Measurements from ENCODE around the gene BTK. TPM values are rescaled to one million over a fixed set of nuclear protein-coding genes. Genes with fewer than 3 reads are reported as not detected.

The BTK gene
- total RNA-seq, 1 experiment from 2014 or later: 0.35 TPM

DNA sequence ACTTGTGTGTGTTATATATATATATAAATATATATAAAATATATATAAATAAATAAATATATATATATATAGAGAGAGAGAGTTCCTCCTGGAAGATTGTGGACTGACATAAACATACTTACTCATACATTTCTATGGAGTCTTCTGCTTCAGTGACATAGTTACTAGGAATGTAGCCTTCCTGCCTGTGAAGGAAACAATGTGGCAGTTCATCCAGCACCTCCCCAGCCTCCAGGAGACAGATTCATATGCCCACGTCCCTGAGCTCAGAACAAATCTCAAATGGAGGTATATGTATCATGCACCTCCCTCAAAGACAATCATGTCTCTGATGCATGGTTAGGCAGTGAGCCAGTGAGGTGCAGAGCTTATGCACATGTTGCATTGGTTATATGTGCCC lies 26.0 kb downstream of the BTK start:
- Histone ChIP-seq H3K79me1 (ENCODE audit: insufficient read depth, low read depth, low read length, poor library complexity, severe bottlenecking) (no peaks in the 10 kb centered on the region), H2AK5ac (ENCODE audit: insufficient read length, low read length) (no peak overlapping the region), H3K14ac (ENCODE audit: insufficient read depth, low read length) (no peak overlapping the region), H3K27me3 (ENCODE audit: insufficient read depth, low read length) (no peaks in the 10 kb centered on the region), H3K79me2 (ENCODE audit: insufficient read depth, low read length) (no peaks in the 10 kb centered on the region), H2BK12ac (ENCODE audit: insufficient read length, low read depth, low read length) (no peak overlapping the region), H2BK5ac (ENCODE audit: insufficient read length, low read length) (no peak overlapping the region), H3K23ac (ENCODE audit: insufficient read length, low read depth, low read length) (no peak overlapping the region), H3K56ac (ENCODE audit: insufficient read length, low read depth, low read length) (no peak overlapping the region), H2BK120ac (ENCODE audit: low read depth, low read length, poor library complexity, severe bottlenecking) (no peak overlapping the region), H4K8ac (replicated peaks; ENCODE audit: insufficient read length, low read depth, low read length) (no peak overlapping the region), H3K4me1 (ENCODE audit: insufficient read depth, low read length) (no peaks in the 10 kb centered on the region; the same call in 1 of the 2 replicates), H3K9ac (ENCODE audit: extremely low read depth, insufficient read length, low read length) (no peak overlapping the region), H2BK20ac (ENCODE audit: low read depth, low read length, poor library complexity, severe bottlenecking) (no peak overlapping the region), H3K9me3 (ENCODE audit: control insufficient read depth, low read depth, low read length) (peaks cover 54% of the 10 kb centered on the region), H2BK15ac (ENCODE audit: low read depth, low read length) (no peak overlapping the region), H3K4ac (ENCODE audit: low read depth, low read length) (no peak overlapping the region), H3K27ac (ENCODE audit: insufficient read length, low read depth, low read length) (no peak overlapping the region), H3K23me2 (ENCODE audit: insufficient read length, low read depth, low read length, poor library complexity, severe bottlenecking) (no peaks in the 10 kb centered on the region), H3K18ac (ENCODE audit: insufficient read length, low read depth, low read length) (no peak overlapping the region), H4K91ac (ENCODE audit: insufficient read length, low read depth, low read length) (no peak overlapping the region), H4K20me1 (ENCODE audit: control insufficient read depth, insufficient read depth, insufficient read length) (no peaks in the 10 kb centered on the region), H3T11ph (ENCODE audit: low read length) (no peak overlapping the region), H2AFZ (ENCODE audit: low read length) (no peak overlapping the region), H4K5ac (ENCODE audit: insufficient read length, low read depth, low read length) (no peak overlapping the region), H3K4me2 (ENCODE audit: insufficient read depth, insufficient read length, low read length) (no peak overlapping the region)
- WGBS (ENCODE audit: extremely low coverage, insufficient read length, low lambda C conversion rate): no CpG with 5 or more reads among the region's 1 CpG
- Mint-ChIP-seq H3K36me3 (ENCODE audit: insufficient read depth in 1 of 3, low read depth in 3 of 3) (peaks cover 0 to 4% (median 0%) of the 10 kb centered on the region in 3 experiments; a peak in 2 of 7 replicates), H3K9me3 (peaks cover 74 to 83% of the 10 kb centered on the region in 2 experiments), H3K27ac (no peak overlapping the region), H3K27me3 (ENCODE audit: low read depth) (peaks cover 5% of the 10 kb centered on the region; the same call in 1 of the 2 replicates), H3K4me3 (no peak overlapping the region), H3K4me1 (no peaks in the 10 kb centered on the region)
- DNase-seq: no peak
- TF ChIP-seq, protein P1, sequence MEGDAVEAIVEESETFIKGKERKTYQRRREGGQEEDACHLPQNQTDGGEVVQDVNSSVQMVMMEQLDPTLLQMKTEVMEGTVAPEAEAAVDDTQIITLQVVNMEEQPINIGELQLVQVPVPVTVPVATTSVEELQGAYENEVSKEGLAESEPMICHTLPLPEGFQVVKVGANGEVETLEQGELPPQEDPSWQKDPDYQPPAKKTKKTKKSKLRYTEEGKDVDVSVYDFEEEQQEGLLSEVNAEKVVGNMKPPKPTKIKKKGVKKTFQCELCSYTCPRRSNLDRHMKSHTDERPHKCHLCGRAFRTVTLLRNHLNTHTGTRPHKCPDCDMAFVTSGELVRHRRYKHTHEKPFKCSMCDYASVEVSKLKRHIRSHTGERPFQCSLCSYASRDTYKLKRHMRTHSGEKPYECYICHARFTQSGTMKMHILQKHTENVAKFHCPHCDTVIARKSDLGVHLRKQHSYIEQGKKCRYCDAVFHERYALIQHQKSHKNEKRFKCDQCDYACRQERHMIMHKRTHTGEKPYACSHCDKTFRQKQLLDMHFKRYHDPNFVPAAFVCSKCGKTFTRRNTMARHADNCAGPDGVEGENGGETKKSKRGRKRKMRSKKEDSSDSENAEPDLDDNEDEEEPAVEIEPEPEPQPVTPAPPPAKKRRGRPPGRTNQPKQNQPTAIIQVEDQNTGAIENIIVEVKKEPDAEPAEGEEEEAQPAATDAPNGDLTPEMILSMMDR (conservative IDR thresholded peaks at IDR 0.05): no peak

Measured in H9 (cell line).